Activated T-cell treated with anti-CD3 and anti-CD28 coated beads, Interleukin-2, amount 50 U/mL, for 72 hours (primary cell): ENCODE results near the gene METAP1. TPM values are rescaled to one million over a fixed set of nuclear protein-coding genes. Genes with fewer than 3 reads are reported as not detected.
A peak's percentile ranks its signal among the peaks of the same experiment; 100 is the strongest.
"Not testable (repeated sequence)": the region's sequence is repeated elsewhere in the genome, so short reads cannot be mapped to it uniquely, and the experiment has no call there.

Experiments
- ATAC-seq, 2 donors: fragments of 150-1000 bp; cut with Tn5 transposase; replicated peaks in 1 of 2; 2 replicates each; pipeline ENCODE4 v1.10.0; 2021; ENCODE audit warnings: moderate library complexity in 2 of 2, mild to moderate bottlenecking in 1 of 2
- DNase-seq, 2 donors: peaks; one replicate each; pipeline ENCODE4 v3.0.0; 2021 to 2022; ENCODE audit warnings: mixed read lengths in 1 of 2
- H3K27ac Mint-ChIP-seq: one replicate; pipeline ENCODE4 v1.8.0; 2022; ENCODE audit warnings: mild to moderate bottlenecking, moderate library complexity, mixed read lengths
- H3K27me3 Mint-ChIP-seq: one replicate; pipeline ENCODE4 v1.8.0; 2022; ENCODE audit warnings: low read depth, mixed read lengths
- H3K36me3 Mint-ChIP-seq, 2 donors: one replicate each; pipeline ENCODE4 v1.8.0; 2022; ENCODE audit warnings: mixed read lengths in 2 of 2, mild to moderate bottlenecking in 1 of 2; ENCODE audit not compliant: insufficient read depth in 2 of 2
- H3K4me1 Mint-ChIP-seq: one replicate; pipeline ENCODE4 v1.8.0; 2022; ENCODE audit warnings: low read depth, mixed read lengths
- H3K4me3 Mint-ChIP-seq, 2 donors: one replicate each; pipeline ENCODE4 v1.8.0; 2022; ENCODE audit warnings: mild to moderate bottlenecking in 2 of 2, mixed read lengths in 2 of 2, moderate library complexity in 2 of 2
- H3K9me3 Mint-ChIP-seq, 2 donors: one replicate each; pipeline ENCODE4 v1.8.0; 2022; ENCODE audit warnings: mixed read lengths in 2 of 2
- total RNA-seq, 2 donors: library from RNA; stranded (reverse); gene quantifications; one replicate each; pipeline ENCODE4 v1.2.3, GENCODE V29; 2022

Gene METAP1
- total RNA-seq, 2 donors from 2014 or later = 44.5 to 54.0 TPM

DNA sequence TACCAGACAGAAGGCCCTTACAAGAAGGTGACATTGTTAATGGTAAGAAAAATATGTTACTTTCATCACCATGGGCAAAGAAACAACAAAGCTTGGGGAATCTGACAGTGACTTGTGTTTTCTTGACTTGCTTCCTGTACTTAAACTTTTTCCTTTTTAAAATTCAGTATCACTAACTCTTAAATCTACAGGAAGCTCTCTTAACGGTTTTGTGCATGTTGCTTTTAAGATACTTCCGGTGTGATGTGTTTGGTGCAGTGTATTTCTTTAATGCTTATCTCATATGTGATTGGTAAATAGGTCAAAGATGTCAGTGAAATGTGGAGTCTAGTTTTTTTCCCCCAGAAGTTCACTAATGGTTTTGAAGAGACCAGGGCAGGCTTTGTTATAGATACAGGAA is 47.8 kb downstream of the METAP1 start:
- Mint-ChIP-seq H3K9me3 (no peaks in the 10 kb centered on the region), H3K27ac (peak overlapping the region; percentile 98), H3K36me3 (peaks cover 6 to 22% of the 10 kb centered on the region in 2 donors), H3K27me3 (no peaks in the 10 kb centered on the region), H3K4me3 (peak overlapping the region; percentile 5 to 78), H3K4me1 (peaks cover 25% of the 10 kb centered on the region)
- ATAC-seq = no peak
- no peak for DNase-seq

DNA sequence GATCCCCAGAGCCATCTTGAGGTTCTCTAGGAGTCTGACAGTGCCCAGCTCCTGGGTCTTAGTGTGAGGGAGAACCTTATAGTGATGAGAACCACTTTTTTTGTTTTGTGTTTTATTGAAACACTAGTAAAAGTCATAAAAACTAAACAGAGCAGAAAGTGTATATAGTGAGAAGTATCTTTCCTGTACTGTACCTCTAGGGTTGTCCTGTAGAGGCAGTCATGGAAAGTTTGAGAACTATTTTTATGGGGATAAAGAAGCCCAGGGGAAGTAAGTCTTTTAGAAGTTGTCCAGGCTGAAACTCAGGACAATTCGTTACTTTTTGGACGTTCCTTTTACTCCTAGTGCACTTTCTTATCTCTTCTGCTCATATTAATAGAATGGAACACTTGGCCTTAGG is 52.2 kb downstream of the METAP1 start:
- no peak for ATAC-seq
- H3K27ac Mint-ChIP-seq = peak overlapping the region; percentile 39
- H3K4me3 Mint-ChIP-seq = no peak overlapping the region
- peaks cover 10 to 26% of the 10 kb centered on the region in 2 donors for H3K36me3 Mint-ChIP-seq
- H3K9me3 Mint-ChIP-seq = no peaks in the 10 kb centered on the region
- no peak for DNase-seq
- H3K4me1 Mint-ChIP-seq = peaks cover 30% of the 10 kb centered on the region
- H3K27me3 Mint-ChIP-seq = no peaks in the 10 kb centered on the region

DNA sequence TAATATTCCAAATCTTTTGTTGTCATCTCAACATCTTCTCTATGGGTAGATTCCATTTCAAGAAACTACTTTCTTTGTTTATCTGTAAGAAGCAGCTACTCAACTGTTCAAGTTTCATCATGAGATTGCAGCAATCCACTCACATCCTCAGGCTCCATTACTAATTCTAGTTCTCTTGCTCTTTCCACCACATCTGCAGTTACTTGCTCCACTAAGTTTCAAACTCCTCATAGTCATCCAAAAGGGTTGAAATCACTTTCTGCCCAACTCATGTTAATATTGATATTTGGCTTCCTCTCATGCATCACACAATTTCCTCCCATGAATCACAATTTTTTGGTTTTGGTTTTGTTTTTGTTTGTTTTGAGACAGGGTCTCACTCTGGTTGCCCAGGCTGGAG is 57.4 kb downstream of the METAP1 start:
- no peaks in the 10 kb centered on the region for H3K27me3 Mint-ChIP-seq

DNA sequence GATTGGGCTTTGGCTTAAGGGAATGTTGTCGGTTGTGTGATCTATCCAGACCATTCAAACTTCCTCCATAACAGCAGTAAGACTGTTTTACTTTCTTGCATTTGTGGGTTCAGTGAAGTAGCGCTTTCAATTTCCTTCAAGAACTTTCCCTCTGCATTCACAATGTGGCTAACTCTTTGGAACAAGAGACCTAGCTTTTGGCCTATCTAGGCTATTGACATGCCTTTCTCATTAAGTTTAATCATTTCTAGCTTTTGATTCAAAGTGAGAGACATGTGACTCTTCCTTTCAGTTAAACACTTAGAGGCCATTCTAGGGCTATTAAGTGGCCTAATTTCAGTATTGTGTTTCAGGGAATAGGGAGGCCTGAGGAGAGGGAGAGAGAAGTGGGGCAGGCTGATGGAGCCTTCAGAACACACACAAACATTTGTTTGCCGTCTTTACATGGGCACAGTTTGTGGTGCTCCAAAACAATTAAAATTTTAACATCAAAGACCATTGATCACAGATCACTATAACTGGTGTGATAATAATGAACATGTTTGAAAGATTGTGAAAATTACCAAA is 59.0 kb downstream of the METAP1 start:
- no peak for DNase-seq
- Mint-ChIP-seq H3K36me3 (peaks cover 7 to 19% of the 10 kb centered on the region in 2 donors), H3K27me3 (no peaks in the 10 kb centered on the region), H3K27ac (peak overlapping the region; percentile 66), H3K4me1 (peaks cover 46% of the 10 kb centered on the region), H3K4me3 (peak overlapping the region; percentile 8 to 52), H3K9me3 (no peaks in the 10 kb centered on the region)
- peak; percentile 33 to 38 for ATAC-seq

More for the DNA sequence above, 57.4 kb downstream of the METAP1 start:
- Mint-ChIP-seq H3K9me3 (no peaks in the 10 kb centered on the region), H3K4me1 (peaks cover 46% of the 10 kb centered on the region), H3K4me3 (peak overlapping the region; percentile 27 to 53), H3K27ac (peak overlapping the region; percentile 88), H3K36me3 (peaks cover 9 to 23% of the 10 kb centered on the region in 2 donors)
- ATAC-seq (peak; percentile 85 to 86), DNase-seq (peak; percentile 8 to 14)

DNA sequence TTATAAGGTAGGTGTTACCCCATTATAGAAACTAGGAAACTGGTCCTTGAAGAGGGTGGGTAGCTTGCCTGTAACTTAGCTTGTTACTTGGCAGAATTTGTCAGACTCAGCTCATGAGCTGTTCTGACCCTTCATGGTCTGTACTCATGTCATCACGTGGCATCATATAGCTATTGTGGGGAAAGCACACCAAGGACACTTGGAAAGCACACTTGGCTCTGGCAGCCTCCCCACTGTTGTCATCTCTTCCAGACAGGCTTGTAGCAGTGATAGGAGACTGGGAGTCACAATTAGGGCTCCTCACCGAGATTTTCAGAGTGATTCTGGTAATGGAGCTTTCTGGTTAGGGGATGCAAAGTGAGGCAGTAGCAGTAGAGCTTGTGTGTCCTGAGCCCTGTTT is 62.7 kb downstream of the METAP1 start:
- H3K4me3 Mint-ChIP-seq = no peak overlapping the region
- H3K27ac Mint-ChIP-seq = no peak overlapping the region
- peaks cover 2 to 5% of the 10 kb centered on the region in 2 donors for H3K36me3 Mint-ChIP-seq
- H3K9me3 Mint-ChIP-seq = no peaks in the 10 kb centered on the region
- ATAC-seq (no peak), DNase-seq (no peak)
- H3K4me1 Mint-ChIP-seq = peaks cover 28% of the 10 kb centered on the region
- no peaks in the 10 kb centered on the region for H3K27me3 Mint-ChIP-seq

DNA sequence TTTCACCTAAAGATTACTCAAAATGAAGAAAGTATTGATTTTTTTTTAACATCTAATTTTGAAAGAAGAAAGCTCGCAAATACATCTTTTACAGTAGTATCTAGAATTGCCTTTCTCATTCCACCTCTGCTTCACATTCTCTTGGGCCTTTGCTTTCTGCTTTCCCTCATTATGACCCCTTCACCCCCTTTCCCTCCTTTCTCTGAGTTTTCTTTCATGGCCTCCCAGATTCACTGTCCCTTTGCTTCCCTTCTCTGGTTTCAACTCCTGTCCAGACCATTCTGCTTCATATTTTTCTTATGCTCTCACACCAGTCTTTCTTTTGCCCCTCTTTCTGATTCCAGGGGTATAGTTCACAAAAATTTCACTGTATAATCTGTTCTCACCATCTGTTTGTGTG is 64.0 kb downstream of the METAP1 start:
- Mint-ChIP-seq H3K4me1 (peaks cover 17% of the 10 kb centered on the region), H3K9me3 (no peaks in the 10 kb centered on the region), H3K27me3 (no peaks in the 10 kb centered on the region), H3K27ac (no peak overlapping the region), H3K4me3 (no peak overlapping the region), H3K36me3 (peaks cover 2 to 5% of the 10 kb centered on the region in 2 donors)
- no peak for ATAC-seq
- DNase-seq = no peak

DNA sequence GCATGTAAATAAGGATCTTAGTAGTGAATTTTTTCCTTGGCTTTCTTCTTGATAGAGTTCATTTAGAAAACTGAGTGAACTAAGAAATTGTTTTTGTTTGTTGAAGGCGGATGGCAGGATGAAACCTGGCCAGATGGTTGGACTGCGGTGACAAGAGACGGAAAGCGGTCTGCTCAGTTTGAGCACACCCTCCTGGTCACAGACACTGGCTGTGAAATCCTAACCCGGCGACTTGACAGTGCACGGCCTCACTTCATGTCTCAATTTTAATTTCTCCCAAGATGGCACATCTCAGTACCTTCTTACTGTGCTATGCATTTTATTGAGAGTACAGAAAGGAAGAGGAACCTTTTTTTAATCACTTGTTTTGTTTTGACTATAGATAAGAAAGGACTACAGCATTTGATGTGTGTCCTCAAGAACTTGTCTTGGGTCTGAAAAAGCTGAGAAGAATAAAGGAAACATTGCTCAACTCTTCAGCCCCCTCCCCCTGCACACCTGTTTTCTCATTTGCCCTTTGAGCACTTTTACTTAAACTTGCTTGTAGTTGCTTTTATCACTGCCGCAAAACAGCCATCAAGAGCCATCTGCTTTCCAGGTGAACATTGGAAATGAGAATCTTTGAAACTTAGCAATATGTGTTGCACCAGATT is 65.7 kb downstream of the METAP1 start:
- Mint-ChIP-seq H3K4me1 (peaks cover 3% of the 10 kb centered on the region), H3K36me3 (peaks cover 2 to 13% of the 10 kb centered on the region in 2 donors), H3K27ac (no peak overlapping the region), H3K9me3 (peaks cover 0 to 1% of the 10 kb centered on the region in 2 donors), H3K4me3 (no peak overlapping the region), H3K27me3 (no peaks in the 10 kb centered on the region)
- ATAC-seq (no peak), DNase-seq (no peak)

DNA sequence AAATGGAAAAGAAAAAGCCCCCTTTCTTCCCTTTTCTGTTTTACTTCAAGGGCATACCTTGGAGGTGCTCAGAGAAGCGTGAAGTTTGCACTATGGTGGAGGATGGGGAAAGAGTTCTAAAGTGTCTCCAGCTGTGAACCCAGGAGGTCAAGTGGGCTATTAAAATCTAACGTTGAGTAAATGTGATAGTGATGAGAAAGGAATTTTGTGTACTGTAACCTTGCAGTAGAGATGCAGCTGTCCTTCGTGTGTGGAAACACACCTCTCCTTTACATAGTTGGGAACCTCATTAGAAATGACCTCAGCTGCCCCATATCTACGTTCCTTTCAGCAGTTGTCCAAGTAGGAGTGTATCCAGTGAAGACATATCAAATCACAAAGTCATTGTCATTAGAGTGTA is 66.6 kb downstream of the METAP1 start:
- DNase-seq (no peak), ATAC-seq (no peak)
- Mint-ChIP-seq H3K27me3 (no peaks in the 10 kb centered on the region), H3K9me3 (peaks cover 0 to 1% of the 10 kb centered on the region in 2 donors), H3K4me1 (no peaks in the 10 kb centered on the region), H3K36me3 (peaks cover 2 to 12% of the 10 kb centered on the region in 2 donors), H3K4me3 (no peak overlapping the region), H3K27ac (no peak overlapping the region)

DNA sequence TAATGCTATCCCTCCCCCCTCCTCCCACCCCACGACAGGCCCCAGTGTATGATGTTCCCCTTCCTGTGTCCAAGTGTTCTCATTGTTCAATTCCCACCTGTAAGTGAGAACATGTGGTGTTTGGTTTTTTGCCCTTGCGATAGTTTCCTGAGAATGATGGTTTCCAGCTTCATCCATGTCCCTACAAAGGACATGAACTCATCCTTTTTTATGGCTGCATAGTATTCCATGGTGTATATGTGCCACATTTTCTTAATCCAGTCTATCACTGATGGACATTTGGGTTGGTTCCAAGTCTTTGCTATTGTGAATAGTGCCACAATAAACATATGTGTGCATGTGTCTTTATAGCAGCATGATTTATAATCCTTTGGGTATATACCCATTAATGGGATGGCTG is 70.0 kb downstream of the METAP1 start:
- H3K4me1 Mint-ChIP-seq, H3K9me3 Mint-ChIP-seq: not testable (repeated sequence)
- H3K36me3 Mint-ChIP-seq = peaks cover 2 to 13% of the 10 kb centered on the region in 2 donors

DNA sequence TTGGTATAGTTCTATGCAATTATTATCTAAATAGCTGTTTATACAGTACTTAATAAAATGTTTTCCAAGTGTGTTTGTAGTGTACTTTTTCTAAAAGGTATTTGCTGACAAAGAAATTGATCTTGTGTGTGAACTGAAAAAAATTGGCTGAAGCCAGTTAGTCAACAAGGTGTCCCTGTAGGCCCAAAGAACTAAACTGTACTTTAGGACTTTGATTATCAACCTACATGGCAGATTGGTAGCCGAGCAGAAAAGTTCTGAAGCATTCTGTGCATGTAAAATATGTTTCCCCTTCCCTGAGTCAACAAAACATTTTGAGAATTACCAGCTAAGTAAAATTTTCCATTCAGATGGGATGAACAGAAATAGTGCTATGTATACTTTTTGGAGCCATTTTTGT is 72.1 kb downstream of the METAP1 start:
- Mint-ChIP-seq H3K27me3 (no peaks in the 10 kb centered on the region), H3K4me3 (no peak overlapping the region), H3K27ac (no peak overlapping the region), H3K9me3 (peaks cover 0 to 1% of the 10 kb centered on the region in 2 donors), H3K36me3 (peaks cover 0 to 23% of the 10 kb centered on the region in 2 donors), H3K4me1 (peaks cover 7% of the 10 kb centered on the region)
- DNase-seq (no peak), ATAC-seq (no peak)

More for the DNA sequence above, 70.0 kb downstream of the METAP1 start:
- H3K4me3 Mint-ChIP-seq, DNase-seq, H3K27me3 Mint-ChIP-seq, ATAC-seq, H3K27ac Mint-ChIP-seq: not testable (repeated sequence)

DNA sequence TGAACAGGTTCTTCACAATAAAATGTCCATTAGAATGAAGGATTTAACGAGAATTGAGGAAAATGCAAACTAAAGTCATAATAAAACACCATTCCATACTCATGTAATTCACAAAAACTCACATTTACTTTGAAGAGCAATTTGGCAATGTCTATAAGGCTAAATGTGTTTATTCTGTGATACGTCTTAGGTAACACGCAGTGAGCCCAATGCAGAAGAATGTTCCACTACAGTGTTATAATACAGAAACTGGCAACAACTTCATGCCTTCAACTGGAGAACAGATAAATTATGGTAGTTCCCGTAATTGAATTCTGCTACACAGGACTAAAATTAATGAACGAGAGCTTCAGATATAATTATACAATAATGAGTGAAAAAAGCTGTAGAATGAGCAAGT is 75.6 kb downstream of the METAP1 start:
- DNase-seq (no peak), ATAC-seq (no peak)
- peaks cover 0 to 16% of the 10 kb centered on the region in 2 donors for H3K36me3 Mint-ChIP-seq
- H3K27me3 Mint-ChIP-seq = no peaks in the 10 kb centered on the region
- no peak overlapping the region for H3K4me3 Mint-ChIP-seq
- peaks cover 7% of the 10 kb centered on the region for H3K4me1 Mint-ChIP-seq
- H3K27ac Mint-ChIP-seq = peak overlapping the region; percentile 85
- no peaks in the 10 kb centered on the region for H3K9me3 Mint-ChIP-seq

DNA sequence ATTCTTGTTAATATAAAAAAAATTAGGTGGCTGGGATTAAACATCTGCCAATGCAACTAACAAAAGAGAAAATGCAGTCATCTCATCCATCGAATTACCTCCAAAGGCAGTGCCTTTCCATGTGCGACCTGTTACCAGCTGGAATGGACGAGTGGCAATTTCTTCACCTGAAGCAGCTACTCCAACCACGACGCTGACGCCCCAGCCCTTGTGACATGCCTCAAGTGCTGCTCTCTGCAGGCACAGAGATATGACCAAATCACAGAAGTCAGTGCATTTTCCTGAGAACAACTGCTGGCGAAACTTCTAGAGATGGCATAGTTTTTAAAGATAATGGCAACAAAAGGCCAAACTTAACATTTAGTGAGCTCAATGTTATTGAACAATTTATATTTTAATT is 79.3 kb downstream of the METAP1 start:
- H3K4me1 Mint-ChIP-seq = no peaks in the 10 kb centered on the region
- H3K27me3 Mint-ChIP-seq = no peaks in the 10 kb centered on the region
- H3K36me3 Mint-ChIP-seq = peaks cover 2 to 19% of the 10 kb centered on the region in 2 donors
- ATAC-seq (no peak), DNase-seq (no peak)
- no peaks in the 10 kb centered on the region for H3K9me3 Mint-ChIP-seq
- H3K27ac Mint-ChIP-seq = no peak overlapping the region
- no peak overlapping the region for H3K4me3 Mint-ChIP-seq

DNA sequence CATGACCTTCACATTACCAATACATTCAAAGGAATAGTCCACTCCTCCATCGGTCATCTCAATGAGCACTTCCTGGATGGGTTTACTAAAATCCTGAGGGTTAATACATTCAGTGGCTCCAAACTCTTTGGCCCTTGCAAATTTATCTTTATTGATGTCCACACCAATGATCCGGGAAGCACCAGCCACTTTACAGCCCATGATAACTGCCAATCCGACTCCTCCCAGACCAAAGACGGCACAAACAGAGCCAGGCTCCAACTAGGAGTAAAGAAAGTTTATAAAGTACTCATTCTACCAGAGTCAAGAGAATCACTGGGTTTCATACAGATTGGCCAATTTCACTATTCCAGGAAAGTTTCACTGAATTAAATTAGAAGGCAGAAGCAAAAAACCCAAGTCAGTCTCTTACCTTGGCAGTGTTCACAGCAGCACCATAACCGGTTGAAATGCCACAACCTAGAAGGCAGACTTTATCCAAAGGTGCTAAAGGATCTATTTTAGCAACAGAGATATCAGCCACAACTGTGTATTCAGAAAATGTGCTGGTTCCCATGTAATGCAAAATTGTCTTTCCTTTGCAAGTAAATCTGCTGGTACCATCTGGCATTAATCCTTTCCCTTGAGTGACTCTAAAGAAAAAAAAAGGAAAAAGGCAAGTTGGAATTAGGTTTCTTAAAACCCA is 80.9 kb downstream of the METAP1 start:
- no peak overlapping the region for H3K4me3 Mint-ChIP-seq
- H3K4me1 Mint-ChIP-seq = no peaks in the 10 kb centered on the region
- no peak for ATAC-seq
- peaks cover 2 to 19% of the 10 kb centered on the region in 2 donors for H3K36me3 Mint-ChIP-seq
- no peaks in the 10 kb centered on the region for H3K9me3 Mint-ChIP-seq
- no peaks in the 10 kb centered on the region for H3K27me3 Mint-ChIP-seq
- no peak for DNase-seq
- H3K27ac Mint-ChIP-seq = peak overlapping the region; percentile 68
